GM19035 (cell line): ENCODE data around the gene ZFP90.
"Not testable (repeated sequence)": the region's sequence is repeated elsewhere in the genome, so short reads cannot be mapped to it uniquely, and the experiment has no call there.

Experiments used
- ATAC-seq: cut with Tn5 transposase; IDR thresholded peaks from one replicate; pipeline ENCODE4 v1.9.1; 2021; ENCODE audit not compliant: unreplicated experiment

ZFP90 gene

GRCh38 chr16:68538880-68539701 is at the start of gene ZFP90:
Gene ZFP90 (plus strand): TSS chr16:68539291. CDS start chr16:68539793, 502 bp downstream.
- peak; percentile 94 for ATAC-seq

- ATAC-seq, result no peak
Observed at GRCh38 chr16:68490358-68490757, 48.7 kb upstream of the ZFP90 start.

DNA sequence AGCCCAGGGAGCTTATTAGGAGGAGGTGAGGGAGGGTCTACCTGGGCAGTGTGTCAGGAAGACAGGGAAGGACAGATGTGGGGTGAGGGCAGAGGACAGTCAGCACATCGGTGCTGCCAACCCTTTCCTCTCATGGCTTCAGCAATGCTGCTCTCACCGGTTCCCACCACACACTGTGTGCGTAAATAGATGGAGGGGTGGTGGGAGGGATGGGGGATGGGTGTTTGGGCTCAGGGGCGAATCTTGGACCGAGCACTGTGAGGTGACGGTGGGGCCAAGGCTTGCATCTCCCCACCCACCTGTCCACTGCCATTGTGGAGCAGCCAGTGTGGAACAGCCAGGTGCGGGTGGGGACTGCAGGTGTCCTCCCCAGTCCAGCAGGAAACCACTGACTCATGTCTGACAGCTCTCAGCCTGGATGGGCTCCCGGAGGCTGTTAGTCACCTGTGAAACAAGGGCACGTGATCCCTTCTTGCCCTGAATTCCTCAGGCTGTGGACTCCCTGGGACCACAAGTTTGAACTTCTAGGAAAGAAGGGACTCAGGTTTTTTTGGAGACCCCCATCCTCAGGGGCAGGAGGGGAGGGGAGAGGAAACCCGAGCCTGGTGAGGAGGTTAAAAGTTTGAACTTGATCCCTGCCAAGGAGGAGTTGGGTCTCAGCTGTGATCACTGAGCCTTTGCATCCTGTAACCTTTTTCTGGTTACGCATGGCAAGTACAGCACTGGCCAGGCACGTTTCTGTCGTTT is 48.1 kb upstream of the ZFP90 start:
- ATAC-seq, result no peak

- ATAC-seq, result no peak
Observed at GRCh38 chr16:68491576-68491950, 47.5 kb upstream of the ZFP90 start.

DNA sequence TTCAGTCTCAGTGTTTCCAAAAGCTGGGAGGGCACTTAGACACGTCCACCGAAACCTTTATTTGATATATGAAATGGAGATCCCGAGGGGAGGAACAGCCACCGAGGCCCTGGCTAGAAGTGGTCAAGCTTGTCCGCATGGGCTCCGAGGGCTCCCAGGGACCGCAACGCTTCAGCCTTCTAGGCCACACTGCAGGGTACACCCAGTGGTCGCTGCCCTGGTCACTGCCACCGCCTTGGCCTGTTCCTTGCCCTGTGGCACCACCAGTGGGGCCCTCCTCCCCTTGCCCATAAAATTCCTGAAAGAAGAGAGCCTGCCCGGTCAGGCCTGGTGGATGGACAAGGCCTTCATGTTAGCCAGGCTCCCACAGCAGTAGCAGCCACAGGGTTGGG is 46.9 kb upstream of the ZFP90 start:
- ATAC-seq, result no peak

- ATAC-seq, result no peak
Observed at GRCh38 chr16:68492543-68493411, 46.3 kb upstream of the ZFP90 start.

DNA sequence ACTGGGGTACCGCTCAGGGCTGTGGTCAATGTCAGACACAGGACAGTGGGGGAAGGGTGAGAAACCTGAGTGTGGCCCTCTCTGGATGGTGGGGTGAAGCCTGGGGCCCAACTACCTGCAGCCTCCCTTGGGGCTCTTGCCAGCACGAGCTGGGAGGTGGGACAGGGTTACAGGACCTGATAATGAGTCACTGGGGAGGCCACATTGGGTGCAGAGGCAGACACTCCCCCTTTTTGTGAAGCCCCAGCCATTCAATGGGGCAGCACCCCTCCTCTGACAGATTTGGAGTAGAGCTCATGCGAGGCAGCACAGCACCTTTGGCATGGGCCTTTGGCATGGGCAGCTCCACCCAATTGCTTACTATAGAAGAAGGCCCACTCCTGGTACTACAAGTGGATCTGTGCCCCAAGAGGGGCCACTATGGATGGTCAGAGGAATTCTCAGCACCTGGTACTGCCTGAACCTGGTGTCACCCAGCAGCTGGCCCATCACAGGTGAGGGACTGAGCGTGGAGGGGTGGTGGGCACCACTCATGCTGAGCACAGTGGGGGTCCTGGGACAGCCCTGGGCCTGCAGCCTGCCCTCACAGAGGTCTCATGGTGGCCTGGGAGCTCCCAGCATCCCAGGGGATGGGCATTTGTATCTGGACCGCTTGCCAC is 45.5 kb upstream of the ZFP90 start:
- no peak for ATAC-seq

GRCh38 chr16:68494261-68494660 is 44.8 kb upstream of the ZFP90 start:
- not testable (repeated sequence) for ATAC-seq

- ATAC-seq, result no peak
Observed at GRCh38 chr16:68496689-68497088, 42.4 kb upstream of the ZFP90 start.

DNA sequence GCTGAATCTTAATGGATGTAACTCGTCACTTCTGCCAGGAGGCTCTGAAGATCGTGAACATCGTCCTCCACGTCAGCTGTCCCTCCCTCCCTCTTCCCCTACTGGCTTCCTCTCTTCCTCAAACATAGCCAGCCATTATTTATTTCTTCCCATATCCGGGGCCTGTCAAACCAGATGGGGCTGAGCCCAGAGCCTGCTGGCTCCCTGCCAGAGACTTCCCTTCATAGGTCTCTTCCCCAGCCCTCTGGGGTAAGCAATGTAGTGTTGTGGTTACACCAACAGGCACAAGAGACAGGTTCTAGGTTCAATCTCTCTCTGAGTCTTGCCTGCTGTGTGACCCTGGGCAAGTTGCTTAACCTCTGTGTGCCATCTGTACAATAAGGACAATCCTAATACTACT is 40.1 kb upstream of the ZFP90 start:
- no peak for ATAC-seq

- no peak for ATAC-seq
Observed at GRCh38 chr16:68503334-68503733, 35.8 kb upstream of the ZFP90 start.

- ATAC-seq, result no peak
Observed at GRCh38 chr16:68504066-68504465, 35.0 kb upstream of the ZFP90 start.

DNA sequence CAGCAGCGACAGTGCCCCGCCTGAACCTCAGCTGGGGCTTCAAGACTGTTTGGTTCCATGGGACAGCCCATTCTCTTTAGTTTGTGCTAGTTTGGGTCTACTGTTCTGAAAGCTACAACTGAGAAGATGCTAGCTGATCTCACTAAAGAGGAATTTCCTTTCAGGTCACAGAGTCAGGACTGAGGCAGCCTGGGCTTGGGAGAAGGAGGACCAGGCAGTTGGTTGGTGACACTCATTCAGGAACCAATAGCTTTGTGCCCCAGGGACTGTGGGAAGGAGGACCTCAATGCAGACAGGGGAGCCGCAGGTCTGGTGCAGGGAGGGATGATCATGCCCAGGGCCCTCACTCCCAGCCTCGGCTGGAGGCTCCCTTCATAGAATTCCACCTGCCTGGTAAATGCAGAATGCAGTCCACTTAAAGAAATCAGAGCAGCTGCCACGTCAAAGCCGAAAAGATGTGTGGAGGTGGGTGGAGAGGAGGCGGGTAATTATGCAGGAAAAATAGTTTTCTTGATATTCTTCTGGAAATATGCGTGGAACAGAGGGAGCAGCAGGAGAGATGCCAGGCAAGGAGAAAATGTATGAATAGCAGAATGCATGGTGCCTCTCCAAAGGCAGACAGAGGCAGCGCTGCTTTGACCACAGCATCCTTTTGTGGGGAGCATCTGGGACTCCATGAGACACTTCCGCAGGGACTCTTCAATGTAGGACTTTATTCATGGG is 32.6 kb upstream of the ZFP90 start:
- no peak for ATAC-seq

- no peak for ATAC-seq
Observed at GRCh38 chr16:68508013-68508412, 31.1 kb upstream of the ZFP90 start.

DNA sequence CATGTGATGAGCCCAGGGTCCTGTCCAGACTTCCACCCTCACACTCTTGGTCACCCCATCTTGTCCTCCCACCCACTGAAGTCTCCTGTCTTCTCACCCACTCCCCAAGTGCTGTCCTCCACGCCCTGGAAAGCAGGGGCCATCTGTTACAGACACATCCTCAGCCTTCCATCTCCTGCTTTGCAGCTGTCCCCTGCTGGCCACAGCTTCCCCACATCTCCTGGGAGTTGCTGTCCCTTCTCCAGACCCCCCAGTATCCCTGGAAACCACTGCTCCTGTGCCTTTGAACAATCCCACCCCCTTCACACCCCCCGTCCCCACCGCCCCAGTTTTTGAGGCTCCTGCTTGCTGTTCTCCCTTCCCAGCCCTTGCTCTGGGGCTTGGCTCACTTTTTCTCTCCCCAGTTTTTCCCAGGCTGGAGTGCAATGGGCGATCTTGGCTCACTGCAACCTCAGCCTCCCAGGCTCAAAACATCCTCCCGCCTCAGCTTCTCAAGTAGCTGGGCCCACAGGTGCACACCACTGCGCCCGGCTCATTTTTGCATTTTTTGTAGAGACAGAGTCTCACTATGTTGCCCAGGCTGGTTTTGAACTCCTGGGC is 30.4 kb upstream of the ZFP90 start:
- no peak for ATAC-seq

- no peak for ATAC-seq
Observed at GRCh38 chr16:68509381-68509780, 29.7 kb upstream of the ZFP90 start.

DNA sequence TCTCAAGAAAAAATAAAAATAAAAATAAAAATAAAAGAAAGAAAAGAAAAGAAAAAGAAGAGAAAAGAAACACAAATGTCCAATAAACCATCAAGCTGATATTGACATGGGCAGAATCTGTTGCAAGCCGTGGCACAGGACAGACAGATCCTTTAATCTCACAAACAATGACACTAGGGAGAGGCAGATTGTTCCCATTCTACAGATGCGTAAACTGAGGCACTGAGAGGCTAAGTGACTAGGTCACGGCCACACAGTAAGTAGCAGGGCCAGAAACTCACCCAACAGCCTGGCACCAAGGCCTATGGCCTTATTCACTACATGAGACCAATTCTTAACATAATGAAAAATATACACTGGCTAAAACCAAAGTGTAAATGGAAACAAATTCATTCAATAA is 28.3 kb upstream of the ZFP90 start:
- ATAC-seq, result no peak

DNA sequence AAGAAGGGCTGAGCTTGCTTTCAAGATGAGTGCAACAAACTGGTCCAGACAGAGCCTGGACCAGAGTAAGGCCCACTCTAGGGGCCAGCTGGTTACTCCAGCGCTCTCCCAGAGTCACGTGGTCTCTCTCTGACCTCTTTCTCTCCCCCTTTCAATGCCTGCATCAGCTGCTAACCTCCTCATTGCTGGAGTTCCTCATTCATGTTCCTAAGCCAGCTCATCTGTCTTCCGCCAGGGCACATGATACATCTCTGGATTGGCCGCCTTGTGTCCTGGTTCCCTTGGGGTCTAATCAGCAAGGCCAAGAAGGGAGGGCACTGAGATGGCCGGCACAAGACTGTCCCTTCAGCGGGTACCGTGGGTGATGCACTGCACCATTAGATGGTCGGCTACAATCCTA is 26.9 kb upstream of the ZFP90 start:
- no peak for ATAC-seq

DNA sequence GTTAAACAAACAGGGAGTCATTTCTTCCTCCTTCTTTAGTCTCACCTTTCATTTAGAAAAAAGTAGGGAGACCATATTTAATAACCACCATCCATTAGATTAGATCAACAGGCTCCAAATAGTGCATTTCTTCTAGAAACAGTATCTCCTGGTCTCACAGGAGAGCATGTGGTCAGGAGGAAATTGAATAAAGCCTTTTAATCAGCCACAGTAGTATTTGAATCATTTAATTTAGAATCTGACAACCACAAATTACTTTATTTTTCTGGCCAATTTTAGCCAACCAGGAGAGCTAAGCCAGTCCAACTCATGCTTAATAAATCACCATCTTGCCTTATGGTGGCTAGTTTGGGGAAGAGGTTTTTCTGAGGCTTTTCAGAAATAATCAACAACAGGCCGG is 26.3 kb upstream of the ZFP90 start:
- no peak for ATAC-seq

DNA sequence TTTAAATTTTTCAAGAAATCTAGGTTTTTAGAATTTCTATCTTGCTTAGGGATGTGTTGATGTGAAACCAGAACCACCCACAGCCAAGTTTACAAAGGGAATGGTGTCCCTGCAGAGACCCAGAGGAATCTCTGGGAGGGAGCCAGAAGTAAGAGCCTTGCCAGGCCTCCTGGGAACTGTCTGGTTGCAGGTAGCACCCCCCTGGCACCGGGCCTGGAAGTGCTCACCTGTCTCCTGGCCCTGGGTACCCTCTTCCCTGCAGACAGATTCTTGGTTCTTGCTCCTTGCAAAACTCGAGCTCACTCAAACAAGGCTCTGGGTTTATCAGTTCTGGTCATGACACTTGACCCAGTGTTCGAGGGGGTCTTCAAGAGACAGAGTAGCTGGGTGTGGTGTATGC is 24.6 kb upstream of the ZFP90 start:
- ATAC-seq, result no peak
